Measurements from ENCODE around the gene RALGAPA2. TPM values are rescaled to one million over a fixed set of nuclear protein-coding genes. Genes with fewer than 3 reads are reported as not detected.

RALGAPA2 gene
- total RNA-seq, 1 donor from 2014 or later: 73.8 TPM

DNA sequence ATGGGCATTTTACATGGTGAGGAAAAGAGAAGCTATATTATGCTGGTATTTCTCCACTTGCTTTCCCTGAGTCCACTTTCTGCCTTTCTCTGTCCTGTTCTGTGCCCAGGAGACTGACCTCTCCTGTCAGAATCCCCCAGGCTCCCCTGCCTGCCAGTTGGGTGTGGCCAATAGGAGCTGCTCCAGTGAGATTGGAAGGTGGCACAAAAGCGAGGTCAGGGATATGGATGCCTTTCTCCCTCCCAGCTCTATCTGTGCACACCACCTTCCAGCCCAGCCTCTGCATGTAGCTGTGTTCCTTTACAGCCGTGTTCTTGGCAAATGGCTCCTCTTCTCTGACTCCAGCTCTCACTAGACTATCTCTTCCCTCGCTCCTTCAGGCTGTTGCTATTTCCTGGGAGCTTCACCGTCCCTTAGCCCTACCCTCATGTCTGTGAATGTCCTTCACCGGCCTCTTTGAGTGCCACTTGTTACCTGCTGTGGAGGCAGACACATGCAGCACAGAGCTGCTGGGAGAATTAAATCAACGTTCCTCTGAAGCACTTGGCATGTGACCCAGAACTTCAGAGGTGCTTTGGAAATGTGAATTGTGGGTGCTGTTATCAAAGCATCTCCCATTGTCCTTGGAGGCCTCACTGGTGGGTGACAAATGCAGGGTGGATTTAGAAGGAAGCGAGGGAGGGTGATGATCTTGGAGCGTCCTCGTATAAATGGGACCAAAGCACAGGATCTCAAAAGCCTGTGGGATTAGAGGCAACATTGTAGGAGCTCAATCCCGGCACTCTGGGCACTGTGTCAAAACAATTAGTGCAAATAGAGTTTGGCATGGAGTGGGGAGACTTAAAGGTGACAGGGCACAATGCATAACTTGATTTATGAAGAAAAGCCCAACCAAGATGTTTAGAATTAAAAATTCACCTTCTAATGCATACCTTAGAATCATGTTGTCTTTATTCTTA lies 28.9 kb upstream of the RALGAPA2 start:
- TF ChIP-seq, protein P1, sequence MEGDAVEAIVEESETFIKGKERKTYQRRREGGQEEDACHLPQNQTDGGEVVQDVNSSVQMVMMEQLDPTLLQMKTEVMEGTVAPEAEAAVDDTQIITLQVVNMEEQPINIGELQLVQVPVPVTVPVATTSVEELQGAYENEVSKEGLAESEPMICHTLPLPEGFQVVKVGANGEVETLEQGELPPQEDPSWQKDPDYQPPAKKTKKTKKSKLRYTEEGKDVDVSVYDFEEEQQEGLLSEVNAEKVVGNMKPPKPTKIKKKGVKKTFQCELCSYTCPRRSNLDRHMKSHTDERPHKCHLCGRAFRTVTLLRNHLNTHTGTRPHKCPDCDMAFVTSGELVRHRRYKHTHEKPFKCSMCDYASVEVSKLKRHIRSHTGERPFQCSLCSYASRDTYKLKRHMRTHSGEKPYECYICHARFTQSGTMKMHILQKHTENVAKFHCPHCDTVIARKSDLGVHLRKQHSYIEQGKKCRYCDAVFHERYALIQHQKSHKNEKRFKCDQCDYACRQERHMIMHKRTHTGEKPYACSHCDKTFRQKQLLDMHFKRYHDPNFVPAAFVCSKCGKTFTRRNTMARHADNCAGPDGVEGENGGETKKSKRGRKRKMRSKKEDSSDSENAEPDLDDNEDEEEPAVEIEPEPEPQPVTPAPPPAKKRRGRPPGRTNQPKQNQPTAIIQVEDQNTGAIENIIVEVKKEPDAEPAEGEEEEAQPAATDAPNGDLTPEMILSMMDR (IDR thresholded peaks at IDR 0.05): no peak
- no peaks in the 10 kb centered on the region for H3K9me3 ChIP-seq
- no peaks in the 10 kb centered on the region for H3K27me3 ChIP-seq (ENCODE audit: low read depth)
- DNase-seq (no peak), ATAC-seq (peak; percentile 35 to 56)
- peaks cover 51% of the 10 kb centered on the region for H3K4me1 ChIP-seq
- no peak overlapping the region for H3K4me3 ChIP-seq
- H3K27ac ChIP-seq: peak overlapping the region; percentile 86
- intact Hi-C loops (cut with DNase I): no loop called here
- no peaks in the 10 kb centered on the region for H3K36me3 ChIP-seq

DNA sequence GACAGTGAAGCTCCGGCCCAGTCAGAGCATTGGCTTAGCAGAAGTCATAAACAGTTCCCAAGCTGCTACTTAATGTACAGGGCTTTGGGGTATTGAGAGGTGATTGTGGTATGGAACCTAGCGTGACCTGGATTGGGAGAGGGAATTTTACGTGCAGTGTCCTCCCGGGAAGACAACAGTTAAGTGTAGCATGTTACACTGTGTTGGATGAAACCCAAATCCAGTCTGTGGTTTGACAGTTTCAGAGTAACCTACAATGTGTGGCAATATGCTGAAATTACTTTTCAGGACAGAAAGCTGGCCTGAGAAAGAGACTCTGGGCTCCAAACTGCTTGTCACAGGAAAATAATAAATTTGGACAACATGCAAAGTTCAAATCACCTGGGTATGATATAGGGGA lies 28.1 kb upstream of the RALGAPA2 start:
- Histone ChIP-seq H3K4me1 (peaks cover 49% of the 10 kb centered on the region), H3K27ac (no peak overlapping the region)

DNA sequence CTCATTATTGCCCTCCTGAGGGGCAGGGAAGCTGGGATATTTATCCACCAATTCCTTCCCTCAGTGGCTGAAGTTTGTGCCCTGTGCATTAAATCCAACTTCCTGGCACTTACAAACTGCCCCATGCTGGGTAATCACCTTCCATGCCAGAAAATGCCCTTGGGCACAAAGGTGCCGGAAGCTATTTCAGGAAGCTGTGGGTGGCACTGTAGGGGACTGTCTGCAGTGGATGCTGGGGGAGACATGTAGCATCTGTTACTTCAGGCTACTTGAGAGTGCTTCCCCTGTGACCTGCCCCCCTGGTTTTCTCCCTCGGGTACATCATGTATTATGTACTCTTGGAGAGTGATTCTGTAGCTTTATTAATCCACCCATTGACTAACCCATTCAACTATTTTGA lies 24.7 kb upstream of the RALGAPA2 start:
- Histone ChIP-seq H3K9me3 (no peaks in the 10 kb centered on the region), H3K27me3 (ENCODE audit: low read depth) (no peaks in the 10 kb centered on the region), H3K27ac (no peak overlapping the region), H3K4me1 (peaks cover 28% of the 10 kb centered on the region), H3K4me3 (no peak overlapping the region), H3K36me3 (no peaks in the 10 kb centered on the region)
- DNase-seq (no peak), ATAC-seq (no peak)
- TF ChIP-seq, protein P1 (IDR thresholded peaks at IDR 0.05): no peak
- intact Hi-C loops (cut with DNase I): no loop called here

More for the DNA sequence above, 28.1 kb upstream of the RALGAPA2 start:
- no peaks in the 10 kb centered on the region for H3K36me3 ChIP-seq
- DNase-seq (no peak), ATAC-seq (no peak)
- TF ChIP-seq, protein P1 (IDR thresholded peaks at IDR 0.05): no peak
- H3K4me3 ChIP-seq: no peak overlapping the region
- no peaks in the 10 kb centered on the region for H3K9me3 ChIP-seq
- no peaks in the 10 kb centered on the region for H3K27me3 ChIP-seq (ENCODE audit: low read depth)
- intact Hi-C loops (cut with DNase I): no loop called here

DNA sequence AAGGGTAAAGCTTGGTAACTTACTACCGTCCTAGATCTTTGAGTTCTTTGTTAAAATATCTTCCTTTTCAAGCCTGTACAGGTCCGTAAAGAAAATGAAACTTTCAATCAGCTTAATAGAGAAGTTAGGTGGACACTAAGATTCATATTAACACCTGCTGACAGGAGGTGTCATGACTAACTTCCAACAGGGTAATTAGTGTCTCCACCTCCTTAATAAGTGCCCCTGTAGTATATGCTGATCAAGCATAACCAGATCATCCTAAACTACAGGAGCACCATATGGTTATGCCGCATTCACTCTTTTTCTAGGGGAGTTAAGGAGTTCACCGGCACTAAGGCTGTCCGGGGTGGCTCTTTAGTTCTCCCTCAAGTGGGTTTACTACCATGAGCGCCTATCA lies 23.9 kb upstream of the RALGAPA2 start:
- no peaks in the 10 kb centered on the region for H3K27me3 ChIP-seq (ENCODE audit: low read depth)
- no peak overlapping the region for H3K4me3 ChIP-seq
- peaks cover 22% of the 10 kb centered on the region for H3K4me1 ChIP-seq
- ATAC-seq (no peak), DNase-seq (no peak)
- TF ChIP-seq, protein P1 (IDR thresholded peaks at IDR 0.05): no peak
- H3K27ac ChIP-seq: no peak overlapping the region
- no peaks in the 10 kb centered on the region for H3K9me3 ChIP-seq
- H3K36me3 ChIP-seq: no peaks in the 10 kb centered on the region
- intact Hi-C loops (cut with DNase I): no loop called here

DNA sequence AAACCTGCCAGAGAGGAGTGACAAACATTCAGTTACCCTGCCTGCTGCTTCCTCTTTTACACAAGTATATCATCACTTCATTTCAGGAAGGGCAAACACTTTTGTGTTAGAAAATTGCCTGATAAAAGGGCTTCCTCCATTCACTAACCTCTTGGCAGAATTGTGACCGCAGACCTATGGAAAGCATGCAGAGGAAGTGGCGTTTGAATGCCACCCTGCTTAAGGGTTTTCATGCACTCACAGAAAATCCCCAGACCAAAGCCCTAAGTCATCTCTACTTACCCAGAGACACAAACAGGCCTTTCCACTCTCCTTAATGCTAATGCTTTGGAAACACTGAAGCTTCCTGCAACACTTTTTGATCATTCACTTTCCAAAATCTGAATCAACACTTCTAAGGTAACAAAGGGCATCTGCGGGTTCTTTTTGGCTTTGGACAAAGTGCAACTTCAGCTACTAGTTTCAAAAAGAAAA lies 22.1 kb upstream of the RALGAPA2 start:
- peaks cover 18% of the 10 kb centered on the region for H3K4me1 ChIP-seq
- H3K9me3 ChIP-seq: no peaks in the 10 kb centered on the region
- intact Hi-C loops (cut with DNase I): no loop called here
- no peaks in the 10 kb centered on the region for H3K27me3 ChIP-seq (ENCODE audit: low read depth)
- DNase-seq (no peak), ATAC-seq (peak; percentile 23 to 50)
- TF ChIP-seq, protein P1 (IDR thresholded peaks at IDR 0.05): no peak
- H3K27ac ChIP-seq: peak overlapping the region; percentile 37
- no peaks in the 10 kb centered on the region for H3K36me3 ChIP-seq
- H3K4me3 ChIP-seq: no peak overlapping the region
